Activated T-cell treated with anti-CD3 and anti-CD28 coated beads for 24 hours (primary cell): Measurements from ENCODE around the gene AGBL1.
"Not testable (repeated sequence)": the region's sequence is repeated elsewhere in the genome, so short reads cannot be mapped to it uniquely, and the experiment has no call there.

Experiments
- DNase-seq: peaks from one replicate; pipeline ENCODE4 v3.0.0-alpha.2; 2020; ENCODE audit warnings: low read depth

The AGBL1 gene

DNA sequence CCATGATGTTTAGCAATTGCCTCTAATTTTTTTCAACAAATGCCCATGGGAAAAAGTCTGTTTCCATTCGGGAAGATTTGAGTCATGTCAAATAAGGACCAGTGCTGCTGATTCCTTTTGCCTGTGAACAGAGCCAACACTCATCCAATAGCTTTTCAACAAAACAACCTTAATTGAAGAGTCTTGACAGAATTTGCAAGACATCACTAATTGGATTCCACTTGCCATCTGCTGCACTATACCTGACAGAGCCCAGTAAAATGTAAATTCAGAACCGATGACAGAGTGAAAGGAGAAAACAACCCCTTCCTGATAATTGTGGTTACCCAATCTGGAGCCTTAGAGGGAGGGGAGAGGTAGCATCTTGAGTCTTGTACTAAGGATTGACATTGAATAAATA is 426.7 kb downstream of the AGBL1 start:
- DNase-seq = no peak

DNA sequence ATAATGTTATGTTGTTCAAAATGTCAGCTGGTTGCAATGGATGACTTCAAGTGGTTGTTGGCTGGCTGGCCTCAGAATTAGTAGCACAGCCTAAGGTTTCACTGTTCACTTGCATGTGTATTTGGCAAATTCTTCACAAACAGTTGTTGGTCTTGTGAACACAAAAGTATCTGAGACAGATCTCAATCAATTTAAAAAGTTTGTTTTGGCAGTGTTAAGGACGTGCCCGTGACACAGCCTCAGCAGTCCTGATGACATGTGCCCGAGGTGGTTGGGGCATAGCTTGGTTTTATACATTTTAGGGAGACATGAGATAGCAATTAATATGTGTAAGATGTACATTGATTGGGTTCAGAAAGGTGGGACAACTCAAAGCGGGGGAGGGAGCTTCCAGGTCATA is 436.0 kb downstream of the AGBL1 start:
- no peak for DNase-seq

GRCh38 chr15:86522721-86523120 is 443.1 kb downstream of the AGBL1 start:
- no peak for DNase-seq

DNA sequence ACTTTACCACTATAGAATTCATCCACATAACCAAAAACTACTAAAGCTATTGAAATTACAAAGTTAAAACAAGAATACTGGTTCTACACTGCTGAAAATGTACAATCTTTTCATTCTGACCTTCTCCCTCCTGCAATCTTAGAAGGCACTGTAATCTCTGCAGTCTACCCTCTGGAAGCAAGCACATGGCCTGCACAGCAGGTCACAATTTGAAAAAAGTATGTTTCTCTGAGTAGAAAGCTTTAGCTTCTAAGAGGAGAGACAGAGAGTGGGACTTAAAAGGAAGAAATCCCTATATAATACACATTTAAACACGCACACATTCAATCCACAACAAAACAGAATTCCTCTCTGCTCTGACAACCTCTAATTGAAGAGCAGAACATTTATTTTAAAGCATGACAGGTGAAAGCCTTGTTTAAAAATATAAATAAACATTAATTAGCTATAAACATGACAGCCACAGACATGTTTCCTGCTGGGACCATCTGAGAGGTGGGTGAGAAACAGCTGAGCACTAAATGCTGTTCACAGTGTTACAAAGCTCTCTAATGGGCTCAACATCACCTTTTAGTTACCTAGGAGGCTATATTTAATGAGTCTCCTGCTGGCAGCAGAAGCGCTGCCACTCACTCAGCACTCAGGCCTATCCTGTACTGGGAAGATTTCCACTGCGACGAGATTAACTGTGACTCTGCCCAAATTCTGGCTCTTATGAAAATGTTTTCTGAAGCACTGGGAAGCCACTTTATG is 447.4 kb downstream of the AGBL1 start:
- DNase-seq = no peak

- not testable (repeated sequence) for DNase-seq
These were observed 448.4 kb downstream of the AGBL1 start for GRCh38 chr15:86528094-86528493.

DNA sequence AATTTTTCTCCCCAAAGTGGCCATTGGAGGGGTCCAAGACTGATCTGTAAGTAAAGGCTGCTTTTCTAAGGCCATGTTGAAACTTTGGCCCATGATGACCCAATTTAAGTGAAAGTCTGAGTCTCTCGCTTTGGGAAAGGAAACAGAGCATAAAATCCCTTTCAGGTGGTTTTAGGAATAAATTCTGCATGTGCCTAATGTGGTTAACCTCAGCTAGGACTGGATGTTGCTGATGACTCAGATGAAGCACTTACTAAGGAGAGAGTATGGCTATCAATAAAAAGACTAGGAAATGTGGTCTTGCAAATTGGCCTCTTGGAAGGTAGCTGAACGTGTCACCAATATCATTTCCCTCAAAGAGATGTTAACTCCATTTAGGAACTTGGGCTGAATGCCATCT is 458.5 kb downstream of the AGBL1 start:
- DNase-seq = no peak

DNA sequence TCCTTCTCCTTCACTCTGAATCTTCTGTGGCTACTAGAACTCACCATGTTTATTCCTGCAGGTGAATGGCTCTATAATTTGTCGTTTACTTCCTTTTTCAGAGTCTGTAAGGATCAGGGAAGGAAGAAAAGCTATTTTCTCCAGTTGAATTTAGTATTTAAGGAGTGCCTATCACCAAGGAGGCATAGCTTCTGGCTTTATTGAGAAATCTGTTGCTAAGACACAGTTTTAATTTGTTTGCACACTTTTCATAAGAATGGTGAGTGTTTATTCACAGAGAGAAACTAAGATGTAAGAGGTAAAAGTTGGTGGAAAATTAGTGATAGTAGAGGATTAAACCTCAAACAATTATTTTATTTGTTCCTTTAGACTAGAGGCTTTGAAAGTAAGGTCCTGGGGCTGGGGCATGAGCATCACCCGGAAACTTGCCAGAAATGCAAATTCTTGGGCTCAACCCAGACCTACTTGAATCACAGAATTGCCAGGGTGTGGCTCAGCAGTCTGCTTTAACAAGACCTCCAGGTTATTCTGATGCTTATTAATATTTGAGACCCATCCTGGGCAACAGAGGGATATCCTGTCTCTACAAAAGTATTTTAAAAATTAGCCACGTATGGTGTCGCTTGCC is 461.3 kb downstream of the AGBL1 start:
- no peak for DNase-seq

DNA sequence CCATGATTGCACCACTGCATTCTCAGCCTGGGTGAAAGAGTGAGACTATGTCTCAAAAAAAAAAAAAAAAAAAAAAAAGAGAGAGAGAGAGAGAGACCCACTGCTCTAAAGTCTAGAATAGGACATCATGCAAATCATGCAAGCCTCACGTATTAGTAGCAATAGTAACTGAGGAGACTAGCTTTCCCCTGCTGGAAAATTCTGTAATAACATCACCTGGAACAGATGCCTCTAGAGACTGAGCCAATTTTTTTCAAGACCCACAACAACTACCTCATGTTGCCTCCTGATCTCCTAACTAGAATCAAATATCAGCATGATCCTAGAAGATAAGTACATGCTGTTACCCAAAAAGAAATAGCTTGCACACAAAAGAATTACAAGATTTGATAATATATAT is 461.9 kb downstream of the AGBL1 start:
- DNase-seq = no peak

DNA sequence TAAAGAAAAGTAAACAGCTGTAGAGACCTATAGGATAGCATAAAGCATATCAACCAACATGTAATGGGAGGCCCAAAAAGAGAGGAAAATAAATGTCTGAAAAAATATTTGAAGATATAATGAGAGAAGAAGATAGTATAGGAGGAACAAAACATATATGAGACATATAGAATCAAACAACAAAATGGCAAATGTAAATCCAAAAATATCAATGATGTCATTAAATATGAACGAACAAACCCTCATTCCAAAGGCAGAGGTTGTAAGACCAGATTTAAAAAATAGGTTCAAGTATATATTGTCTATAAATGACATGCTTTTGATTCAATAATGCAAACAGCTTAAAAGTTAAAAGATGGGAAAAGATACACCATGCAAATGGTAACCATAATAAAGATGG is 470.4 kb downstream of the AGBL1 start:
- DNase-seq = no peak

GRCh38 chr15:86553108-86553507 is 473.4 kb downstream of the AGBL1 start:
- DNase-seq = no peak

DNA sequence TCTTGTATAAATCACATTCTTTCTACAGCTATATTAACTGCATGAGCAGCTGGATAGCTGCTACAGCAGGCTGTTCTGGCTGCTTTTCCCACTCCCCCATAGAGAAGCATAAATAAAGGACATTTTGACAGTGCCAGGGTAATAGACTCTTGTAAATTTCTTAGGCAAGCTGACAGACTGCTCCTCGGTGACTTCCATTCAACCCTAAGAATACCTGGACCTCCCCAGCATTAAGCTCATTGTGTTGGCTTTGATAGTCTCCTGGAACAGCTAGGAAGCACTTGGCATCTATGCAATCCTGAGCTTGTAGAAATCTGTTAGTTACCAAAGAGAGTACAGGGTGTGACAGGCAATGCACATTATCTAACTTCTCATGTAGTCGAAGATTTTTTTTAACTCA is 475.4 kb downstream of the AGBL1 start:
- DNase-seq = no peak

DNA sequence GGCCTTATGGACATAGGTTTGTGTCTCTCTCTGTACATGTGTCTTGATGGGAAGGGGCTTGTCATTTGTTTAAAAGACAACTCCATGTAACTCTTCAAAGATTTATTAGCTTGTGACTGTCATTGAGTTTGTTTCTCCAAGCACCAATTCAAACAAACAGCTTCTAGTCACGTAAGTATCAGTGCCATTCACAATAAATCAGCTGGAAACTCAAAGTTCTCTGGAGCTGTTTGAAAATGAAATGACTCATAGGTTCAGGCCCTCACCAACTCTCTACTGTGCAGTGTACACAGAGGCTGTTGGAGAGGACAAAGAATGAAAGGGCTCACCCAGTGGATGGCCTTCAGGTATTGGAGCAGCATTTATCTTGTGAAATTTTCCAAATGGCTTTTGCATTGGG is 476.3 kb downstream of the AGBL1 start:
- no peak for DNase-seq

- no peak for DNase-seq
These were observed 476.8 kb downstream of the AGBL1 start for GRCh38 chr15:86556396-86557017.

GRCh38 chr15:86557018-86557550 is 477.4 kb downstream of the AGBL1 start:
- no peak for DNase-seq

DNA sequence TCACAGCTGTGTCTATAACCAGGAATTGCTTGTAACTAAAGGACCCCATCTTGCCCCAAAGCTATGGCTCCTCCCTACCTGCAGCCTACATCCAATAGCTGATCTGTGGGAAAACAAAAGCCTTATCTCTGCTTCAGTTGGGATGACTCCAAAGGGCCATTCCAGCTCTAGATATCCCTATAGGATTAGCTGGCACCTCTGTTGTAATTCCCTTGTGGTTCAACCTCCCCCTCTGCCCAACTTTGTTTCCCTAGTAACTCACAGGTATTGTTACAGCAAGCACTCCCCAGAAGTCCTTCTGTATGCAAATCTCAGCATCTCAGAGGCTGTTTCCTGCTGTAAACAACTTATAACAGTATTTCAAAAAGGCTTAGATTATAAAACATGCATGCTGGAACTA is 478.6 kb downstream of the AGBL1 start:
- DNase-seq = no peak

DNA sequence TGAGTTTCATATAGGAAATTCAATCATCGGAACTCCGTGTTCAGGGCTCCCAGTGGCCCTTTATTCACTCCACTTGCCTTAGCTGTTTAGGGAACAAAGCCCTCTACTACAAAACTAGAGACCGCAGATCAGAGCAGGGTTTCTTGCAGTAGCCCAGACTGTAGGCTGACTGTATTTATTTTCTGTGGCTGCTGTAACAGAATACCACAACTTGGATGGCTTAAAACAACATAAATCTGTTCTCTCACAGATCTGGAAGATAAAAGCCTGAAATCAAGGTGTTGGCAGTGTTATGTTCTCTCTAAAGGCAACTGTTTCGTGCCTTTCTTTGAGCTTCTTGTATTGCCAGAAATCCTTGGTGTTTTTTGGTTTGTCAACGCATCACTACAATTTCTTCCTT is 479.0 kb downstream of the AGBL1 start:
- DNase-seq = no peak

GRCh38 chr15:86568378-86568777 is 488.7 kb downstream of the AGBL1 start:
- DNase-seq = no peak

- no peak for DNase-seq
These were observed 491.1 kb downstream of the AGBL1 start for GRCh38 chr15:86570738-86571137.

- no peak for DNase-seq
These were observed 492.2 kb downstream of the AGBL1 start for GRCh38 chr15:86571873-86572272.

GRCh38 chr15:86572368-86572841 is 492.7 kb downstream of the AGBL1 start:
- DNase-seq = no peak

GRCh38 chr15:86573476-86573875 is 493.8 kb downstream of the AGBL1 start:
- DNase-seq = no peak

GRCh38 chr15:86588413-86588812 is 508.7 kb downstream of the AGBL1 start:
- DNase-seq = no peak

GRCh38 chr15:86590461-86590860 is 510.8 kb downstream of the AGBL1 start:
- DNase-seq = no peak
